ENCODE measurements around the gene LAMA4.

- TF ChIP-seq GATA2 (IDR thresholded peaks at IDR 0.05; ENCODE audit: low read depth, low read length), result no peak
- no peak for TF ChIP-seq GATA3 (IDR thresholded peaks at IDR 0.05; ENCODE audit: low read depth, low read length)
These were observed 166.5 kb downstream of the LAMA4 start for GRCh38 chr6:112087916-112088315.
